Dermis microvascular lymphatic vessel endothelial cell (primary cell): ENCODE results near the gene DENND1A. TPM values are rescaled to one million over a fixed set of nuclear protein-coding genes. Genes with fewer than 3 reads are reported as not detected.
"Not testable (repeated sequence)": the region's sequence is repeated elsewhere in the genome, so short reads cannot be mapped to it uniquely, and the experiment has no call there.

Experiments
- DNase-seq, 2 donors: peaks; one replicate each; pipeline versions ENCODE4 v3.0.0 to v3.0.0-alpha.2; 2010; ENCODE audit warnings: low read depth in 2 of 2
- total RNA-seq: library from RNA; depleted of rRNA; stranded (reverse); fragments of >200 nt; gene quantifications from 2 replicates; pipeline ENCODE4 v1.2.1, GENCODE V29; 2014

DENND1A gene
- total RNA-seq, 1 donor from 2014 or later, result 7.1 TPM

- no peak for DNase-seq
These were observed 191.3 kb downstream of the DENND1A start for GRCh38 chr9:123738648-123739047.

DNA sequence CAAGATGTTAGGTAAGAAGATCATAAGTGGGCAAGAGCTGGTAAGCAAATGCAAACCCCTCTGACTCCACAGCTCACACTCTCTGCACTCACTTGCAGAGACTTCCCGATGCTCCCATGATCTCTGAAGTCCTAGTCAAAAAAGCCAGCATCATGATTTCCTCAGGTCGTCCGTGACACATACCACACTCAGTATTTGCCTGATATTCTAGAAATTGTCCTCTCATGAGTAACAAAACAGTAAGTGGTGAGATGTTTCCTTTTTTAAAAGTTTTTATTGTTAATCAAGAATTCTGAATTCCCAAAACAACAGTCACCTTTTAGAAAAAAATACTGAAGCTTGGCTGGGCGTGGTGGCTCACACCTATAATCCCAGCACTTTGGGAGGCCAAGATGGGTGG is 194.6 kb downstream of the DENND1A start:
- no peak for DNase-seq

DNA sequence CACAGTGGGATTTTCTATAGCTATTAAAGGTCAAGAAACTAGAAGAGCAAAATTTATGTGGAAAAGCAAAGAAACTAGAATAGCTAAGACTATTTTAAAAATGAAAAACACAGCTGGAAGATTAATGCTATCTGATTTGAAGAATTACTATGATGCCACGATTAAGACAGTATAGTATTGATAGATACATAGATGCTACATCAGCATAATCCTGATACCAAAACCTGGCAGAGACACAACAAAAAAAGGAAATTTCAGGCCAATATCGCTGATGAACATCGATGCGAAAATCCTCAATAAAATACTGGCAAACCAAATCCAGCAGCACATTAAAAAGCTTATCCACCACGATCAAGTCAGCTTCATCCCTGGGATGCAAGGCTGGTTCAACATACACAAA is 201.4 kb downstream of the DENND1A start:
- DNase-seq, result not testable (repeated sequence)

DNA sequence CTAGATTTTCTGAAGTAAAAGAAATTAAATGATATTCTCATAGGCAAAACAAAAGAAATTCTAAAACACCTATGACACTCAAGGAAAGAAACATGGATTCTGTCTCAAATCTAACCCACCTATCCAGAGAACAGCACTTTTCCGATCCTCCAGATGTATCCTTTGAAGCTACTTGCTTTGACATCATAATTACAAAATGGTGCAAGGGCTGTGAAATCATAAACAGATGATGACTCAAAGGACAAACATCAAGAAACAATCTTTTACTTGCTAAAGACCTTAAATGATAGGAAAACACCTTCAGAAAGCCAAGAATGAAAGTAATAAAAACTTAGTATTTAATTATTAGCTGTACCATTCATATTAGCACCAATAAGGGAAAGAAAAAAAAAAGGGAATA is 202.6 kb downstream of the DENND1A start:
- no peak for DNase-seq

DNA sequence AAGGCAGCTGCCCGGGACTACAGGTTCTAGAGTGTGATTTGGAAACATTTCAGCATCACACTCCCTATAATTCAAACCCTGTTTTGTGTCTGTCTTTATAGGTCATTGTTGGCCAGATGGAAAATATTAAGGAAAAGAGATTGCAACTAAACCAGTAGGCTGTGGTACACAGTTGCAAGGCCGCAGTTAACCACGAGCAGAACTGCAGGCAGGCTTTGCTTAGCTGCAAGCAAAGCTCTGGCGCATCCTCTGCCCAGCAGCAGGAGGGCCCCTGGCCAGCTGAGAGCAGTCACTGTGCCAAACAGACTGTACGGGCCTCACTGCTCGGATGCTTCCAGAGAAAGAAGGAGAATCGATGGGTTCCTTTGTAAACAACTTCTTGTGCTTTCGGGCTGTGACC is 204.5 kb downstream of the DENND1A start:
- no peak for DNase-seq

GRCh38 chr9:123724211-123724796 is 205.6 kb downstream of the DENND1A start:
- DNase-seq, result peak; percentile 12 to 49

DNA sequence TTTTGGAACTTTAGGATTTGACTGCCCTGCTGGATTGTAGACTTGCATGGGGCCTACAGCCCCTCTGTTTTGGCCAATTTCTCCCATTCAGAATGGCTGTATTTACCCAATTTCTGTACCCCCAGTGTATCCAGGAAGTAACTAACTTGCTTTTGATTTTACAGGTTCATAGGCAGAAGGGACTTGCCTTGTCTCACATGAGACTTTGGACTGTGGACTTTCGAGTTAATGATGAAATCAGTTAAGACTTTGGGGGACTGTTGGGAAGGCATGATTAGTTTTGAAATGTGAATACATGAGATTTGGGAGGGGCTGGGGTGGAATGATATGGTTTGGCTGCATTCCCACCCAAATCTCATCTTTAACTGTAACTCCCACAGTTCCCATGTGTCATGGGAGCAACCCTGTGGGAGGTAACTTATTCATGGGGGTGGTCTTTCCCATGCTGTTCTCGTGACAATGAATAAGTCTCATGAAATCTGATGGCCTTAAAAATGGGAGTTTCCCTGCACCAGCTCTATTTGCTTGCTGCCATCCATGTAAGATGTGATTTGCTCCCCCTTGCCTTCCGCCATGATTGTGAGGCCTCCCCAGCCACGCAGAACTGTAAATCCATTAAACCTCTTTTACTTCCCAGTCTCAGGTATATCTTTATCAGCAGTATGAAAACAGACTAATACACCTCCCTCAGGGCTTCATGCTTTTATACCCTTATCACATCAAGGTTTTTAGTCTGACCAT is 206.6 kb downstream of the DENND1A start:
- DNase-seq, result no peak

GRCh38 chr9:123722378-123722777 is 207.5 kb downstream of the DENND1A start:
- no peak for DNase-seq

GRCh38 chr9:123718188-123718587 is 211.7 kb downstream of the DENND1A start:
- no peak for DNase-seq

GRCh38 chr9:123717581-123718175 is 212.2 kb downstream of the DENND1A start:
- DNase-seq, result no peak

DNA sequence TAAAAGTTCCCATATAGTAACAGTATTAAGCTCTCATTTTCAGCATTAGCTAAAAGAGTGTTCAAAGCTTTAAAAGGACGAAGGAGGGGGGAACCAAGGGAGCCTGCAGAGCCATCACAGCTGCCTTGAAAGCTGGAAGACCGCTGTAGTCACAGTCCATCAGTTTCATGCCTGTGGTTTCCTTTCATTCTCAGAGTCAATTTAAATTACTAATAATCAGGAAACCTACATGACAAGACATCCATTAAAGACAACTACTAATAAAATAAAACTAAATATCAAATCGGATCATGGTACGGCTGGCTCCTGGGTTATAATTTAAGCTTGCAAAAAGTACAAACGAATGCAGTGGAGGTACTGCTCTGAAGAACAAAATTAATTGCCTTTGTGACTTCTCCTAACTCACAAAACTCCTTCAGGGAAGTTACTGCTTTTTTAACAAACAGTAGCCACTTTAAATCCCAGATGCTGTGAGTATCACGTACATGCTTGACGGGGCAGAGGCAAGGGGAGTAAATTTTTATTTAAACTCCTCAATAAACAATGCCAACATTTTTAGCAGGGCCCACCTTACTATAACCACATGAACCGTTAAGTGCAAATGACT is 213.5 kb downstream of the DENND1A start:
- no peak for DNase-seq

GRCh38 chr9:123715258-123715657 is 214.7 kb downstream of the DENND1A start:
- no peak for DNase-seq

DNA sequence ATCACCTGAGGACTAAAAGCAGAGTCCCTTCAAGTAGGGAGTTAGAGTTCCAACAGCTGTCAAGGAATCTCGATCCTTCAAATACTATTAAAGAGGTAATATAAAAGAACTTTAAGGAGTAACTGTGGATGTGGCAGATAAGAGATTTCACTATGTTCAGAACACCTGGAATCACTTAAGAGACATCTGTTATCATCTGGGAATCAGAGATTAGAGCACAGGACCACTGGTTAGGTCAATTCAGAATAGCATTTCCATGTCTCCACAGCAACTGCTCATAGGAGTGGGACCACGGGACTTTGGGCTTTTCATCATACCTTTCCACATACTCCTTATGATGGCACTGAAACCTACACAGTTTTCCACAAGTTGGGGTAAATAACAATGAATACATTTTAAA is 216.6 kb downstream of the DENND1A start:
- DNase-seq, result no peak

- no peak for DNase-seq
These were observed 217.5 kb downstream of the DENND1A start for GRCh38 chr9:123712399-123712798.

DNA sequence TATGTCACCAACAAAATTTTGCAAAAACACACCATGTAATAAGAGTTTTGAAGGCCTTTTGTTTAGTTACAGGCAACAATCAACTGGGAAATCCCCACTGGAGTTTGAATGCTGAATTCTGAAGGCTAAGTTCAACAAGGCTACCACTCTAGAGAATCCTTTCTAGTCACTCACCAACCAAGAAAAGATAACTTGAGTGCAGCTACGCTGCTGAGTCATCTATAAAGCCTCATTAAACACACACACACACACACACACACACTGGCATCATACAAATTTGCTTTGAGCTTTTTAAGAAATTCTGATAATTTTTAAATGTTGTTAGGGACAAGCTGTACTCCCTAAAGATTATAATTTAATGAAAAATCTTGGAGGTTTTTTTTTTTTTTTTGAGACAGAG is 219.6 kb downstream of the DENND1A start:
- DNase-seq, result peak in 1 of 2 donors; percentile 19

- no peak for DNase-seq
These were observed 227.4 kb downstream of the DENND1A start for GRCh38 chr9:123702483-123702882.

DNA sequence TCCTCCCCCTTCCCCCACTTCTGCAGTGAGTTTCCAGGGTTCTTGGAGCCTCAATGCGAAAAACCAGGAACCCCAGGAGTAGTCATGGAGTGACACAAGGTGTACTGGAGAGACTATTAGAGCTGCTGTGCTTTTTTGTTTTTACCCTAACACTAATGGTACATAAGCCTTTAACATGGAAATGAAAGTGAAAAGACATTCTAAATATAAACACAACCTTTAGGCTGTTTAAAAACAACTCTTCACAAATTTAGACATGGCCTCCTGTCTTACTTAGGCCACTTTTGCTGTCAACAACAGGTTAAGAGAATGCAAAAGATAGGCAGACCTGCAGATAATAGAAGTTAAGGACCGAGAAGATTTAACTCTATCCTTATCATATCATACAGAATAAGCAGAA is 232.2 kb downstream of the DENND1A start:
- no peak for DNase-seq

GRCh38 chr9:123696476-123696875 is 233.4 kb downstream of the DENND1A start:
- DNase-seq, result no peak

GRCh38 chr9:123695386-123695785 is 234.5 kb downstream of the DENND1A start:
- no peak for DNase-seq

DNA sequence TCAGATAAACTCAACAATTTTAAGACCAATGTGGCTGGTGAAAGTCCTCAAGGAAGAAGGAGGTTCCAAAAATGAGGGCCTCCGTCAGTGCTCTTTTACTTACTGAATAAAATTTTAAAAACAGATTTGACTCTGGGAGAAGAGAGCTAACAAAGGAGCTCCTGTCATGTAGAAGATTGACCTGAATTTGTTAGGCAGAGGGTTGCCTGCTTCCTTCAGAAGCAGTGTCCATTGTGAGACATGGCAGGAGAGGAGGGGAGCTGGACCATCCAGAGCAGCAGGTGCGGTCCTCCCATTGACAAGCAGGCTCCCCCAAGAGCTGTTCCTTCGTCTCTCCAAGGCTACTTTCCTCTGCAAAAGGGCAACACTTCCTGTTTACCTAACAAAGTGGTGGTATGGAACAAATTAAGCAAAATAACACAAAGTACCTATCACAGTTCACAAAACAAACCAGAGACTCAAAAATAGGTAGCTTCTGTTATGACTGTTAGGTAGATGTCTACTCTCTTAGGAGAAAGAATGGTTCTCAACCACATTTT is 238.1 kb downstream of the DENND1A start:
- no peak for DNase-seq

DNA sequence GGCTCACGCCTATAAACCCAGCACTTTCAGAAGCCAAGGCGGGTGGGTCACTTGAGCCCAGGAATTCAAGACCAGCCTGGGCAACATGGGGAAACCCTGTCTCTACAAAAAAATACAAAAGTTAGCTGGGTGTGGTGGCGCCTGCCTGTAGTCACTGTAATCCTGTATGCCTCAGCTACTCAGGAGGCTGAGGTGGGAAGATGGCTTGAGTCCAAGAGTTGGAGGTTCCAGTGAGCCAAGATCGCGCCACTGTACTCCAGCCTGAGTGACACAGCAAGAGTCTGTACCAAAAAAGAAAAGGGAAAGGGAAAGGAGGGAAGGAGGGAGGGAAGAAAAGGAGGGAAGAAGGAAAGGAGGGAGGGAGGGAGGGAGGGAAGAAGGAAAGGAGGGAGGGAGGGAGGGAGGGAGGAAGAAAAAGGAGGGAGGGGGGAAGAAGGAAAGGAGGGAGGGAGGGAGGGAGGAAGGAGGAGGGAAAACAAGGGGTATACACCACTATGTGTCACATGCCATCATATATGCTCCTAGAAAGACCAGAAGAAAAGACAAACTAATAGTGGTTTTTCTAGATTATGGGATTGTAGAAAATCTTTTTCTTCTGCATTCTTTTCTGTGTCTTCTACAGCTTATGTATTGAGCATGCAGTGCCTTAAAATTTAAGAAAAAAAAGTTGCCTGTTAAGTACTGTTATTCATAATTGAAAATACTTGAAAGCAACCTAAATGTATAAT is 240.1 kb downstream of the DENND1A start:
- DNase-seq, result no peak
